CD4-positive, alpha-beta T cell treated with Interleukin-4 for 1 hour (primary cell): Measurements from ENCODE around the gene OR52I2.

Experiments used
- DNase-seq, 2 donors: peaks; one replicate each; pipeline ENCODE4 v3.0.0-alpha.2; 2020 to 2022

OR52I2 gene

DNA sequence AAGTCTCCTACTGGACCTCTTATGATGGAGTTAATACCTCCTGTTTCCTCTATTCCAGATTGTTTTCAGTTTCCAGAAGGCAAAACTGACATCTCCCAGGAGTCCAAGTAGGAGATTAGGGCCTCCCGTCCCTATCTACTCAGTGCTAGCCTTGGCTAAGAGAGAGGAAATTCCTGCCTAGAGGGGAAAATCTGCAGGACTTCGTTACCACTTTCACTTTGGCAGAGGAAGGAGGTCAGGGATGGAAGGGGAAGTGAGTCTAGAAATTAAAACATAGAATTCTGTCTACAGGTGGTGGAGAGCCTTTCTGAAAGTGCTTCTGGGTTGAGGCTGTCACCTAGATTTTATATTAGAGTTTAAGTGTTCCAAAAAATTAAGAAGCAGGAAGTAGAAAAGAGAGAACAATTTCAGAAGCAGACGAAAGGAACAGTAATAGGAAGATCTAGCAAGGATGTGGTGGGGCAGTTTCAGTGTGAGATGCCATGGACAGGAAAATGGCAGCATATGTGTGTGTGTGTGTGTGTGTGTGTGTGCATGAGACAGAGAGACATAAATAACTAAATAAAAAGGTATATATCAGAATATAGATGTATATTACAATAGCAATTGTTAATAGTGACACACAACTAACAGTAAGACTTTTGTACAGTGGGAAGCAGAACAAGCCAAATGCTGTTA, 28.9 kb downstream of the OR52I2 start:
- DNase-seq: peak in 1 of 2 donors; percentile 39

DNA sequence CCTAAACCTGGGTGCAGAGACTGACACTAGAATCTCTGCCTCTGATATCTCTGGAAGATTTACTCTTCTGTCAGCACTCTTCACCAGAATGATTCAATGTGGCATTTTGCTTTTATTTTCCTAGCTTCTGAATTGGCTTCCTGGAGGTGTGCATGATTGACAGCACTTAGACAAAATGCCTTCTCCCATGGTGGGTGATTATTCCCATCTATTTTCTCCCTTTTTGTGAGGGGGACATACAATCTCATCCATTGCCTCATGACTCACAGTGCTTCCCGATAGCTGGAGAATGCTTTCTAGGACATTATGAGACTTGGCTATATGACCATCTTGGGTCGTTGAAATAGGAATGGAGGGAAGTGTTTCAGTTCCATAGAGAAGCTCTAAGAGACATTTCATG, 30.4 kb downstream of the OR52I2 start:
- no peak for DNase-seq

DNA sequence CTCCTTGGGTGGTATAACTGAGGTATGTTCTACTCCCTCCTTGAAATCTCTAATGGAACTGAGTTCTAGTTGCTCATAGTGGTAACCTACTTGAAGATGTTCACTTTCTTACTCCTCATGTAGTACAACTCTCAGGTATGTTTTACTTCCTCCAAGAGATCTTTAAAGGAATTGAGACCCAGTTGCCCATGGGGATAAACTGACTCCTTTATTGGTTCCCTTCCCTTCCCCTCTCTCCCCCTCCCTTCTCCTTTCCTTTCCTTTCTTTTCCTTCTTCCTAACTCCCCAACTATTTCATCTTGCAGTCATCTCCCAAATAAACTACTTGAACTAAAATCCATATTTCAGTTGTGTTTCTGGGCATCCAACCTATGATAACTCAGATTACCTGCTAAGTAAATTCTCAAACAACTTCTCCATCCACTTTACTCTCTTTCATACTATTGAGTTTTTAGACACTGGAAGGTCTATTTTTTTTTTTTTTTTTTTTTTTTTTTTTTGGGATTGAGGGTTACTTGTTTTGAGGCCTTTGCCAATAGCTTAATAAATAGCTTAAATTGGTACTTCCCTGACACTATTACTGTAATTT, 34.4 kb downstream of the OR52I2 start:
- DNase-seq: no peak

DNA sequence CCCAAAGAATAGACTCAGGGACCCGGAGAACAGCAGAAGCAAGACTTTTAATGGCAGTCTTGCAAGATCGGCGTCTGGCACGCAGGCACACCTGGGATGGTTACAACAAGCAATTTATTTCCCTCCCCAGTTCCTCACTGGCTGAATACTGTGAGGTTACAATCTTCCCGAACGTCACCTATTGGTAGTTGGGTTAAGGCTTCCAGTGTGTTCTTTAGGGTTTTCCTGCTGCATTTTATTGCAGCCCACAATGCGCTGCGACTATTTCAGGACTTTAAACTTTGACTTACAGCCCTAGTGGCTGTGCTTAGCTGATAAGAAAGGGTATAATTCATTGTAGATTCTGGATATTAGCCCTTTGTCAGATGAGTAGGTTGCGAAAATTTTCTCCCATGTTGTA, 38.0 kb downstream of the OR52I2 start:
- no peak for DNase-seq

DNA sequence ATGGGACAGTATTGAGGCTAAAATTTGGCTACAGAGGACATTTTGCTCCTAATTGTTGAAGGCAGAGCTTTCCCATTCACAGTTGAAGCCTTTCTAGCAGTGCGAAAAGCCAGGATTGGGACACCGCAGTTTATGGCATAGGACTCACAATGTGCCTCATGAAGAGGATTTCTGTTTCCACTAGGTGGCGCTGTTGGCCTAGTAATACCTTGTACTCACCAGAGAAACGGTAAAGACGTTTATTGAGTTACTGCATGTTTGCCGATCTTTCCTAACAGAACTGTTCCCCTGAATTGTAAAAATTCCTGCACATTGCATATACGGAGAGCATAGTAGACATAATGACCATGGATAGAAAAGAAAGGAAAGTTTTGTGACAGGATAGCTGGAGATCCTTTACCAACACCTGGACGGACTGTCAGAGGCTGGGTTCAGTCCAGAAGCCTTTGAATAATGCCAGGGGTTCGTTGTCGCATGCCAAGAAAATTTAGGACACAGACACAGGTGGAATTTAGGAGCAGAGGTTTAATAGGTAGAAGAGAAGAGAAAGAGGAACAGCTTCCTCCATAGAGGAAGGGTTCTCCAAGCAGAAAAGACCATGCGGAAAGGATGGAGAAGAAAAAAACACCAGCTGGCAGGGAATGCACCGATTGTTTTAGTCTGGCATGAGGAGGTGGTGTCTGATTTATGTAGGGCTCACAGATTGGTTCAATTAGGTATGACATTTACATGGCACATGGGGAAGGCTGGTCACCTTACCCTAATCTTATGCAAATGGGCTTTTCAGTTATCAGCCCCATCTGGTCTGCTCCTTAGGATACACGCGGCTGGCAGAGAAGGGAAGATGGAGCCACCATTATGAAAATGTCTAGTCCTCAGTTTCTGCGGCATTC, 44.9 kb downstream of the OR52I2 start:
- peak; percentile 25 for DNase-seq

DNA sequence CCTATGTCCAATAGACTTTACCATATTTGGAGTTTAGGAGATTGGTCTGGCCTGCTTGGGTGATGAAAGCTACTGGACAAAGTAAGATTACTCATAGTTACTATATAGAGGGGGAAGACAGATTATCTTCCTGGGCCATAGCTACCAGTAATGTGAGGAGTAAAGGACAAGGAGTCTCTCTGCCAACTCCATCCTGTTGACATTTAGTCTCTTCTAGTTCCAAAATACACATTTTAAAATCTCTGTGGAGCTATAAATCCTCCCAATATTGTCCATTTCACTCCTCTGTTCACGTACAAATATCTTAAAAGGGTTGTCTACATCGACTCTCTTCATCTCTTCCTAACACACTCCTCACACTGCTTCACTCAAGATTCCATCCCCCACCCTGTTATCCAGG, 54.6 kb downstream of the OR52I2 start:
- DNase-seq: no peak

DNA sequence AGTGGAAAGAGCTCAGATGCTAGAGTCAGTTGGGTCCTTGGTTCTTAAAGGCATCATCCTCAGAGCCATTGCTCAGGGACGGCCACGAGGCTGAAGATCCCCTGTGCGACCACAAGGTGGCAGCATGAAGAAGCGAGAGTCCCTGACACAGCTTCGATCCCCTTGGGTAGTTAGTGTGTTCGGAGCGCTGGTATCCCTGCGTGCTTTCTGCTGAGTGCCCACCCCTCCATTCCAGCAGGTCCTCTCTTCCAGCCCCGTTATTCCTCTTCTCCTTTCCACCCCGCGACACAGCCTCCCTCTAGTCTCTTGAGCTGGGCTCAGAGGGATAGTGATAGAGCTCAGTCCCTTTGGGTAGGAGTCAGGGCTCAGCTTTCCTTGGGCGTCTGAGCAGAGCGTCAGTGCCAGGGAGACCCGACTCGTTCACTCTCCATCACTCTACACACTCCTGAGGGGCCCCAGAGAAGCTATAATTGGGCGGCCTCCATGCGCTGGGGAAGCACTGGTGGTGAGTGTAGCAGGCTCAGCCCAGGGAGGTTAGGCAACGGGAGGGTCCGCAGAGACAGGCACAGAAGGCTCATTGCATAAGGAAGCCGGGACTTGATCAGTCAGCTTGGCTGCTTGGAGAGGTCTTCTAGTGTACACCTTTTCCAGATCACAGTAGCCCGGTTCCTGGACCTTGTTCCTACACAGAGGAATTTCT, 55.6 kb downstream of the OR52I2 start, which contains the start of gene OR51D1:
OR51D1 (plus strand) TSS at position 516 of the 700 bp plus-strand sequence. CDS start 2,314 bp downstream, outside the sequence.
- DNase-seq: peak; percentile 58

DNA sequence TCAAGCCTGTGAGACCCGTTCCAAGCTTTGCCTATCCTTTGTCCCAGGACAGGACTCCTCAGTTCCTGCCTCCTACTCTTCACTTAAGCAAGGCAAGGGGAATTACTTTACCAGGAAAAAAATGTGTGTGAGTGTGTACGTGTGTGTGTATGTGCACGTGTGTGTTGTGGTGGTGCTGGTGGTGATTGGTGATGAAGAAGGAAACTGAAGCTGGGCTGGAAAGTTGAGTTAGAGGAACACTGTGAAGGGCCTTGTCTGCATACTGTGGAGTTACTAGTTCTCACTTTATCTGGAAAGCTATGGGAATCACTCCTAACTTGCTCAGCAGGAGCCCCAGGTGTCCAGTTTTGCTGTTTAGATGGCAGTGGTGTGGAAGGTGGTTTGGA, 56.1 kb downstream of the OR52I2 start:
- no peak for DNase-seq

DNA sequence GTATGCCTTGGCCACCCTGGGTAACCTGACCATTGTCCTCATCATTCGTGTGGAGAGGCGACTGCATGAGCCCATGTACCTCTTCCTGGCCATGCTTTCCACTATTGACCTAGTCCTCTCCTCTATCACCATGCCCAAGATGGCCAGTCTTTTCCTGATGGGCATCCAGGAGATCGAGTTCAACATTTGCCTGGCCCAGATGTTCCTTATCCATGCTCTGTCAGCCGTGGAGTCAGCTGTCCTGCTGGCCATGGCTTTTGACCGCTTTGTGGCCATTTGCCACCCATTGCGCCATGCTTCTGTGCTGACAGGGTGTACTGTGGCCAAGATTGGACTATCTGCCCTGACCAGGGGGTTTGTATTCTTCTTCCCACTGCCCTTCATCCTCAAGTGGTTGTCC, 58.4 kb downstream of the OR52I2 start:
- DNase-seq: no peak

DNA sequence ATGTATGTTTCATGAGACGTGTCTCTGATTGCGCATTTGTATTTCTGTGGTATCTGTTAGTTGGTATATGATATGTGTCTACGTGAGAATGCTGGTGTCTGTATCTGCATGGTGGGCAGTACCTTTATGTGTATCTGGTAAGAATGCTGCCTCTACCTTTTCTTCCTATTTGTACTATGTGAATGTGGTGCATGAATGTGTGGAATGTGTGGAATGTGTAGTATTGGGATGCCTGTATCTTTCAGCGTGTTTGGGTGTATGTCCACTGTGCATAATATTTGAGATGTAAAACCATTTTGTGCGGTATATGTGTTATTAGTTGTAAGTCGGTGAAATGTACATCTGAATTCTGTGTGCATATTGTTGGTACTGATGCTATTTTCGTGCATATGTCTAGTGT, 60.0 kb downstream of the OR52I2 start:
- no peak for DNase-seq

DNA sequence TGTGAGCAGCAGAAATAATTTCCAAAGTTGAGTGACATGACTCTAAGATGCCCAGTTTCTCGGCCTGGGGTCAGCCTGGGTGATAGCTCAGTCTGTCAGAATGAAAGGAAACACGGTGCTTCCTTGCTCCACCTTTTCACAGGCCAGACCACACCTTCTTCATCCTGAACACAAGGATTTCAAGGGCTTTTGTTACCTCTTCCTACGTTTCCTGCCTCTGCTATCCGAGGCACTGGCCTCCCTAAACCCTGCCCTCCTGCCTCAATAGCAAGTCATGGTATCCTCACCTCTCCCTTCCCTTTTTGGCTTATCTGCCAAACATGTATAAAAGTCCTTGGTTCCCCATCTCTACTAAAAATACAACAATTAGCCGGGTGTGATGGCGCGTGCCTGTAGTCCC, 60.5 kb downstream of the OR52I2 start:
- DNase-seq: no peak
